PFSK-1 (cell line): ENCODE data around the gene MMP8.

Source experiments
- POLR2AphosphoS5 ChIP-seq: IDR thresholded peaks from 2 replicates; pipeline ENCODE4 v1.6.1; 2012; ENCODE audit warnings: low read depth, mild to moderate bottlenecking, control low read depth, low read length, moderate library complexity
- SIN3A ChIP-seq: IDR thresholded peaks from 2 replicates; pipeline ENCODE4 v1.6.1; 2012; ENCODE audit warnings: mild to moderate bottlenecking, low read length, moderate library complexity, borderline replicate concordance; ENCODE audit not compliant: insufficient read depth
- TAF1 ChIP-seq: IDR thresholded peaks from 2 replicates; pipeline ENCODE4 v1.6.1; 2012; ENCODE audit warnings: low read length, control low read depth, borderline replicate concordance; ENCODE audit not compliant: insufficient read depth
- TF ChIP-seq, protein P1 (sequence below), 2 experiments: IDR thresholded peaks; 2 replicates each; pipeline versions ENCODE4 v1.6.1 to v1.8.0; 2011 to 2012; ENCODE audit warnings: low read depth in 2 of 2, low read length in 2 of 2, control low read depth in 1 of 2, inconsistent platforms in 1 of 2, mild to moderate bottlenecking in 1 of 2, moderate library complexity in 1 of 2; ENCODE audit not compliant: insufficient read depth in 1 of 2

DNA sequence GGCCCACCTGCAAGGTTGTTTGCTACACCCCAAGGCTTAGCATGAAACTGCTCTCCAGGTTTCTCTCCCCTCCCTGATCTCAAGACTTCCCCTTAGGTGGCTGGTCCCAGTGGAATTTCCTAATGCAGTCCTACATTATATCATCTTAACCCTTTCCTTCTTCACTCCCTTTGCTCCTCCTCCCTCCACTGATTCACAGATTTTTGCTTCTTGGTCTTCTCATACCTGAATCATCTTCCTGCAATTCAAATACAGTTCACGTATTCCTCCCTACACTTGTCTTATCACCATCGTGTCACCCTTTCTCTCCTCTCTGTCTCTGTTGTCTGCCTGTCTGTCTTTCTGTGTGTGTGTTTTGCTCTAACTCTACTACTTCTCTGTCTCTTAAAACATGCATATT lies 38.7 kb upstream of the MMP8 start:
- TF ChIP-seq, protein P1, sequence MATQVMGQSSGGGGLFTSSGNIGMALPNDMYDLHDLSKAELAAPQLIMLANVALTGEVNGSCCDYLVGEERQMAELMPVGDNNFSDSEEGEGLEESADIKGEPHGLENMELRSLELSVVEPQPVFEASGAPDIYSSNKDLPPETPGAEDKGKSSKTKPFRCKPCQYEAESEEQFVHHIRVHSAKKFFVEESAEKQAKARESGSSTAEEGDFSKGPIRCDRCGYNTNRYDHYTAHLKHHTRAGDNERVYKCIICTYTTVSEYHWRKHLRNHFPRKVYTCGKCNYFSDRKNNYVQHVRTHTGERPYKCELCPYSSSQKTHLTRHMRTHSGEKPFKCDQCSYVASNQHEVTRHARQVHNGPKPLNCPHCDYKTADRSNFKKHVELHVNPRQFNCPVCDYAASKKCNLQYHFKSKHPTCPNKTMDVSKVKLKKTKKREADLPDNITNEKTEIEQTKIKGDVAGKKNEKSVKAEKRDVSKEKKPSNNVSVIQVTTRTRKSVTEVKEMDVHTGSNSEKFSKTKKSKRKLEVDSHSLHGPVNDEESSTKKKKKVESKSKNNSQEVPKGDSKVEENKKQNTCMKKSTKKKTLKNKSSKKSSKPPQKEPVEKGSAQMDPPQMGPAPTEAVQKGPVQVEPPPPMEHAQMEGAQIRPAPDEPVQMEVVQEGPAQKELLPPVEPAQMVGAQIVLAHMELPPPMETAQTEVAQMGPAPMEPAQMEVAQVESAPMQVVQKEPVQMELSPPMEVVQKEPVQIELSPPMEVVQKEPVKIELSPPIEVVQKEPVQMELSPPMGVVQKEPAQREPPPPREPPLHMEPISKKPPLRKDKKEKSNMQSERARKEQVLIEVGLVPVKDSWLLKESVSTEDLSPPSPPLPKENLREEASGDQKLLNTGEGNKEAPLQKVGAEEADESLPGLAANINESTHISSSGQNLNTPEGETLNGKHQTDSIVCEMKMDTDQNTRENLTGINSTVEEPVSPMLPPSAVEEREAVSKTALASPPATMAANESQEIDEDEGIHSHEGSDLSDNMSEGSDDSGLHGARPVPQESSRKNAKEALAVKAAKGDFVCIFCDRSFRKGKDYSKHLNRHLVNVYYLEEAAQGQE (IDR thresholded peaks at IDR 0.05; ENCODE audit: insufficient read depth in 1 of 2, low read depth in 2 of 2, low read length in 2 of 2) = no peak
- TF ChIP-seq SIN3A = no peak
- no peak for TF ChIP-seq POLR2AphosphoS5
- no peak for TF ChIP-seq TAF1
